ENCODE data around the gene ARPC2.

DNA sequence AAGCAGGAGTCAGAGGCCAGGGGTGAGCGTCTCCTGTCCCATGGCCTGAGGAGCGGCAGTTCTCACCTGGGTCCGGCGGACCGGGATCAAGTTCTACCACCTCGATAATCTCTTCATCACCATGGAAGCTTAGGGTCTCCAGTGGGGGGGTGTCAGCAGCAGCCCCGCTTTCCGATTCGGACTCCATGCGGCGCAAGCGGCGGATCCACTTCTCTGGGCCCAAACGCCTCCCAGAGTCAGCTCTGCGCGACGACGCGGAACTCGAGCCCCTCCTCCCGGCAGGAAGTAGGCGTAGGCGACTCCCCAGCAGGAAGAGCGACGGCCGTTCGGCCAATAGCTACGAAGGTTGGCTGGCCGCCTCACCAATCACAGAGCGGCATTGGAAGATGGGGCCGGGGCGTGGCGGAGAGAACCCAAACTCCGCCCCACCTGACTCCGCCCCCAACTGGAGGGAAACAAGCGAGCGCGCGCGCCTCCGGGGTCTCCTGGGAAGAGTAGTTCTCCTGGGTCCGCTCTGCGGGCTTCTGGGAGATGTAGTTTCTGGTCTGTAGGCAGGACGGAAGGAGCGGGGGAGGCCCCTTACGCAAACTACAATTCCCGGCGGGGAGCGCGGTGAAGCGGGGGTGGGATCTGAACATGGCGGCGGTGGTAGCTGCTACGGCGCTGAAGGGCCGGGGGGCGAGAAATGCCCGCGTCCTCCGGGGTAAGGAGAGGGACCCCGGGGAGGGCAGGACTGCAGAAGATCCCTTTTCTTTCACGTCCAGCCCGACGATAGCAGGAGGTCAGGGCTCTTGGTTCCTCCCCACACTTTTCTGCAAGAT, 53.1 kb downstream of the ARPC2 start, which contains the start of the genes AAMP and PNKD:
- TF ChIP-seq, protein P1, sequence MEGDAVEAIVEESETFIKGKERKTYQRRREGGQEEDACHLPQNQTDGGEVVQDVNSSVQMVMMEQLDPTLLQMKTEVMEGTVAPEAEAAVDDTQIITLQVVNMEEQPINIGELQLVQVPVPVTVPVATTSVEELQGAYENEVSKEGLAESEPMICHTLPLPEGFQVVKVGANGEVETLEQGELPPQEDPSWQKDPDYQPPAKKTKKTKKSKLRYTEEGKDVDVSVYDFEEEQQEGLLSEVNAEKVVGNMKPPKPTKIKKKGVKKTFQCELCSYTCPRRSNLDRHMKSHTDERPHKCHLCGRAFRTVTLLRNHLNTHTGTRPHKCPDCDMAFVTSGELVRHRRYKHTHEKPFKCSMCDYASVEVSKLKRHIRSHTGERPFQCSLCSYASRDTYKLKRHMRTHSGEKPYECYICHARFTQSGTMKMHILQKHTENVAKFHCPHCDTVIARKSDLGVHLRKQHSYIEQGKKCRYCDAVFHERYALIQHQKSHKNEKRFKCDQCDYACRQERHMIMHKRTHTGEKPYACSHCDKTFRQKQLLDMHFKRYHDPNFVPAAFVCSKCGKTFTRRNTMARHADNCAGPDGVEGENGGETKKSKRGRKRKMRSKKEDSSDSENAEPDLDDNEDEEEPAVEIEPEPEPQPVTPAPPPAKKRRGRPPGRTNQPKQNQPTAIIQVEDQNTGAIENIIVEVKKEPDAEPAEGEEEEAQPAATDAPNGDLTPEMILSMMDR (IDR thresholded peaks at IDR 0.05; ENCODE audit: insufficient read depth, low read length): no peak
- peak; percentile 70 for TF ChIP-seq POLR2AphosphoS5 (IDR thresholded peaks at IDR 0.05; ENCODE audit: low read depth)
- peak; percentile 78 for TF ChIP-seq GABPA (IDR thresholded peaks at IDR 0.05; ENCODE audit: low read depth)
- no peak for TF ChIP-seq REST (IDR thresholded peaks at IDR 0.05; ENCODE audit: insufficient replicate concordance, low read depth)
- peak; percentile 40; the same call in 1 of the 2 replicates for TF ChIP-seq SPI1 (IDR thresholded peaks at IDR 0.05; ENCODE audit: borderline replicate concordance, low read depth)
